NCI-H187 treated with DMSO at 0.1 percent for 48 hours (cell line): ENCODE data around the gene VWA3A.
"Not testable (repeated sequence)": the region's sequence is repeated elsewhere in the genome, so short reads cannot be mapped to it uniquely, and the experiment has no call there.

ENCODE experiments used
- DNase-seq: peaks from one replicate; lab custom pipeline; 2025; lab: John Stamatoyannopoulos, UW

The VWA3A gene

GRCh38 chr16:22086440-22086839 is 5.9 kb upstream of the VWA3A start:
- DNase-seq, result no peak

- DNase-seq, result no peak
These were observed 3.7 kb upstream of the VWA3A start for GRCh38 chr16:22088642-22089041.

- no peak for DNase-seq
These were observed 2.4 kb upstream of the VWA3A start for GRCh38 chr16:22089910-22090309.

- no peak for DNase-seq
These were observed 620 bp upstream of the VWA3A start for GRCh38 chr16:22091721-22092120.

- DNase-seq, result no peak
These were observed 990 bp downstream of the VWA3A start for GRCh38 chr16:22093331-22093730.

- no peak for DNase-seq
These were observed 1.7 kb downstream of the VWA3A start for GRCh38 chr16:22093996-22094395.

- DNase-seq, result no peak
These were observed 6.3 kb downstream of the VWA3A start for GRCh38 chr16:22098405-22099255.

GRCh38 chr16:22099256-22099975 is 7.1 kb downstream of the VWA3A start:
- no peak for DNase-seq

GRCh38 chr16:22103441-22103840 is 11.1 kb downstream of the VWA3A start:
- no peak for DNase-seq

GRCh38 chr16:22109258-22109898 is 17.0 kb downstream of the VWA3A start:
- no peak for DNase-seq

GRCh38 chr16:22111629-22112028 is 19.3 kb downstream of the VWA3A start:
- DNase-seq, result not testable (repeated sequence)

- no peak for DNase-seq
These were observed 23.9 kb downstream of the VWA3A start for GRCh38 chr16:22116095-22116700.

GRCh38 chr16:22117609-22118008 is 25.3 kb downstream of the VWA3A start:
- no peak for DNase-seq

GRCh38 chr16:22120440-22120839 is 28.1 kb downstream of the VWA3A start:
- DNase-seq, result no peak

- DNase-seq, result no peak
These were observed 29.9 kb downstream of the VWA3A start for GRCh38 chr16:22122239-22122638.

GRCh38 chr16:22123146-22123545 is 30.8 kb downstream of the VWA3A start:
- no peak for DNase-seq

GRCh38 chr16:22123759-22124490 is 31.6 kb downstream of the VWA3A start:
- no peak for DNase-seq

GRCh38 chr16:22124583-22125284 is 32.4 kb downstream of the VWA3A start:
- no peak for DNase-seq

- no peak for DNase-seq
These were observed 33.8 kb downstream of the VWA3A start for GRCh38 chr16:22126037-22126558.

GRCh38 chr16:22128537-22128936 is 36.2 kb downstream of the VWA3A start:
- DNase-seq, result not testable (repeated sequence)

- no peak for DNase-seq
These were observed 38.2 kb downstream of the VWA3A start for GRCh38 chr16:22130528-22130927.
